Measurements from ENCODE around the gene CSF1. TPM values are rescaled to one million over a fixed set of nuclear protein-coding genes. Genes with fewer than 3 reads are reported as not detected.

The CSF1 gene
- polyA plus RNA-seq, 1 of the 3 experiments (the other 2 are of a cell fraction), result 31.9 TPM

DNA sequence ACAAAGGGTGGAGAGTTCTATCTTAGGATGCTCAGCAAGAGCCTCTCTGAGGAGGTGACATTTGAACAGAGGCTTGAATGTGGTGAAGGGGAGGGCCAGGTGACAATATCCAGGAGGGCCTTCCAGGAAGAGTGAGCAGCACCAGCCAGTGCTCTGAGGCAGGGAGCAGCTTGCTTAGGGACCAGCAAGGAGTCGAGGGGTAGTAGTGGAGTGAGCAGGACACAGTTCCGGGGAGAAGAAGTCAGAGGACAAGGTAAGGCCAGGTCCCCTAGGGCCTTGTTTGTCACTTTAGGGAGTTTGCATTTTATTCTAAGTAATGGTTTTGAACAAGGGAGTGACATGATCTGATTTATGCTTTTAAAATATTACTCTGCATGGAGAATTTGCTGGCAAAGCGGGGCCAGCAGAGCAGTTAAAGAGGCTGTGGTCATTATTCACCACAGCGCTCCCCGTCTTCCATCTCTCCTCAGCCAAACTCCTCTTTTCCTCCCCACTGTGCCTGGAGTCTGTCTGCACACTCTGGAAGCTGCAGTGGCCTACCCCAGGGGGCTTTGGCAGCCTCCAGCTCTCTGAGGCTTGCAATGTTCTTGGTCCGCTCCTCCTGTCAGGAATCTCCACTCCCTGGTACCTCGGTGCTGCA, 17.0 kb upstream of the CSF1 start:
- no peaks in the 10 kb centered on the region for H3F3A ChIP-seq (replicated peaks; ENCODE audit: insufficient read depth)
- TF ChIP-seq NFIC (IDR thresholded peaks at IDR 0.05; ENCODE audit: borderline replicate concordance), result no peak
- no peak for TF ChIP-seq EZH2phosphoT487 (IDR thresholded peaks at IDR 0.05; ENCODE audit: borderline replicate concordance, low read depth)
- TF ChIP-seq, protein P1, sequence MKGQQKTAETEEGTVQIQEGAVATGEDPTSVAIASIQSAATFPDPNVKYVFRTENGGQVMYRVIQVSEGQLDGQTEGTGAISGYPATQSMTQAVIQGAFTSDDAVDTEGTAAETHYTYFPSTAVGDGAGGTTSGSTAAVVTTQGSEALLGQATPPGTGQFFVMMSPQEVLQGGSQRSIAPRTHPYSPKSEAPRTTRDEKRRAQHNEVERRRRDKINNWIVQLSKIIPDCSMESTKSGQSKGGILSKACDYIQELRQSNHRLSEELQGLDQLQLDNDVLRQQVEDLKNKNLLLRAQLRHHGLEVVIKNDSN (IDR thresholded peaks at IDR 0.05; ENCODE audit: borderline replicate concordance, low read depth), result no peak
- TF ChIP-seq RCOR1 (IDR thresholded peaks at IDR 0.05; ENCODE audit: low read length), result no peak
- TF ChIP-seq TAF1 (IDR thresholded peaks at IDR 0.05; ENCODE audit: borderline replicate concordance, low read depth, low read length), result no peak
- TF ChIP-seq FOXJ3 (CRISPR knock-in tag; IDR thresholded peaks at IDR 0.05), result no peak
- no peak for TF ChIP-seq TCF12 (IDR thresholded peaks at IDR 0.05)
- TF ChIP-seq JUND (IDR thresholded peaks at IDR 0.05), result no peak
- TF ChIP-seq, protein P2, sequence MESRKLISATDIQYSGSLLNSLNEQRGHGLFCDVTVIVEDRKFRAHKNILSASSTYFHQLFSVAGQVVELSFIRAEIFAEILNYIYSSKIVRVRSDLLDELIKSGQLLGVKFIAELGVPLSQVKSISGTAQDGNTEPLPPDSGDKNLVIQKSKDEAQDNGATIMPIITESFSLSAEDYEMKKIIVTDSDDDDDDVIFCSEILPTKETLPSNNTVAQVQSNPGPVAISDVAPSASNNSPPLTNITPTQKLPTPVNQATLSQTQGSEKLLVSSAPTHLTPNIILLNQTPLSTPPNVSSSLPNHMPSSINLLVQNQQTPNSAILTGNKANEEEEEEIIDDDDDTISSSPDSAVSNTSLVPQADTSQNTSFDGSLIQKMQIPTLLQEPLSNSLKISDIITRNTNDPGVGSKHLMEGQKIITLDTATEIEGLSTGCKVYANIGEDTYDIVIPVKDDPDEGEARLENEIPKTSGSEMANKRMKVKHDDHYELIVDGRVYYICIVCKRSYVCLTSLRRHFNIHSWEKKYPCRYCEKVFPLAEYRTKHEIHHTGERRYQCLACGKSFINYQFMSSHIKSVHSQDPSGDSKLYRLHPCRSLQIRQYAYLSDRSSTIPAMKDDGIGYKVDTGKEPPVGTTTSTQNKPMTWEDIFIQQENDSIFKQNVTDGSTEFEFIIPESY (IDR thresholded peaks at IDR 0.05; ENCODE audit: borderline replicate concordance, low read depth), result no peak
- TF ChIP-seq YY1 (IDR thresholded peaks at IDR 0.05; ENCODE audit: low read depth), result no peak
- TF ChIP-seq GABPA (IDR thresholded peaks at IDR 0.05; ENCODE audit: low read depth), result no peak
- TF ChIP-seq NRF1 (IDR thresholded peaks at IDR 0.05; ENCODE audit: low read depth, low read length), result no peak
- TF ChIP-seq FOXM1 (IDR thresholded peaks at IDR 0.05; ENCODE audit: low read depth), result no peak
- TF ChIP-seq, protein P3, sequence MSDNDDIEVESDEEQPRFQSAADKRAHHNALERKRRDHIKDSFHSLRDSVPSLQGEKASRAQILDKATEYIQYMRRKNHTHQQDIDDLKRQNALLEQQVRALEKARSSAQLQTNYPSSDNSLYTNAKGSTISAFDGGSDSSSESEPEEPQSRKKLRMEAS (IDR thresholded peaks at IDR 0.05; ENCODE audit: low read depth), result no peak
- TF ChIP-seq GATA2 (CRISPR knock-in tag; IDR thresholded peaks at IDR 0.05), result no peak
- TF ChIP-seq SMC3 (IDR thresholded peaks at IDR 0.05; ENCODE audit: low read depth, low read length), result no peak
- TF ChIP-seq MEF2A (IDR thresholded peaks at IDR 0.05; ENCODE audit: borderline replicate concordance, low read depth), result no peak
- TF ChIP-seq POLR2AphosphoS5 (IDR thresholded peaks at IDR 0.05; ENCODE audit: low read depth, low read length), result no peak
- TF ChIP-seq, protein P4, sequence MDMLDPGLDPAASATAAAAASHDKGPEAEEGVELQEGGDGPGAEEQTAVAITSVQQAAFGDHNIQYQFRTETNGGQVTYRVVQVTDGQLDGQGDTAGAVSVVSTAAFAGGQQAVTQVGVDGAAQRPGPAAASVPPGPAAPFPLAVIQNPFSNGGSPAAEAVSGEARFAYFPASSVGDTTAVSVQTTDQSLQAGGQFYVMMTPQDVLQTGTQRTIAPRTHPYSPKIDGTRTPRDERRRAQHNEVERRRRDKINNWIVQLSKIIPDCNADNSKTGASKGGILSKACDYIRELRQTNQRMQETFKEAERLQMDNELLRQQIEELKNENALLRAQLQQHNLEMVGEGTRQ (IDR thresholded peaks at IDR 0.05; ENCODE audit: borderline replicate concordance, low read depth, low read length), result no peak
- TF ChIP-seq SIN3A (IDR thresholded peaks at IDR 0.05; ENCODE audit: borderline replicate concordance, low read depth, low read length), result no peak
- H3K27me3 ChIP-seq (ENCODE audit: insufficient read depth), result no peaks in the 10 kb centered on the region
- no peaks in the 10 kb centered on the region for H3K79me2 ChIP-seq (ENCODE audit: insufficient read depth)
- no peaks in the 10 kb centered on the region for H3K9me3 ChIP-seq
- H3K4me2 ChIP-seq, result no peak overlapping the region
- no peak for DNase-seq
- 88% methylated on average over 7 of the region's 7 CpGs for WGBS (ENCODE audit: low lambda C conversion rate)
- H3K4me1 ChIP-seq (ENCODE audit: control insufficient read depth in 1 of 2, insufficient read depth in 2 of 2, low read depth in 1 of 2, low read length in 1 of 2), result peaks cover 0 to 4% of the 10 kb centered on the region in 2 experiments; a peak in 2 of 4 replicates
- no peaks in the 10 kb centered on the region for H3K9me2 ChIP-seq
- no peaks in the 10 kb centered on the region for H4K20me1 ChIP-seq (ENCODE audit: insufficient read depth)
- no peak overlapping the region for H3K4me3 ChIP-seq (ENCODE audit: low read depth in 2 of 2, low read length in 1 of 2)
- no peaks in the 10 kb centered on the region for H3K36me3 ChIP-seq (replicated peaks in 1 of 2; ENCODE audit: control insufficient read depth in 1 of 2, insufficient read depth in 2 of 2, low read length in 1 of 2)
- no peak overlapping the region for H3K27ac ChIP-seq (ENCODE audit: low read depth in 2 of 2, low read length in 1 of 2)
- H3K9ac ChIP-seq, result no peak overlapping the region
- ChIA-PET POLR2A (no interaction called here), CTCF (no interaction called here)
- H2AFZ ChIP-seq (ENCODE audit: low read depth), result no peak overlapping the region

Measured in SK-N-SH (cell line).